HG03159 (cell line): ENCODE results near the gene PPP1R26.
"Not testable (repeated sequence)": the region's sequence is repeated elsewhere in the genome, so short reads cannot be mapped to it uniquely, and the experiment has no call there.

ENCODE experiments used
- ATAC-seq: cut with Tn5 transposase; IDR thresholded peaks from one replicate; pipeline ENCODE4 v1.9.1; 2021; ENCODE audit warnings: mild to moderate bottlenecking, moderate library complexity; ENCODE audit not compliant: unreplicated experiment

Gene PPP1R26

GRCh38 chr9:135535631-135536030 is 56.0 kb downstream of the PPP1R26 start:
- not testable (repeated sequence) for ATAC-seq

DNA sequence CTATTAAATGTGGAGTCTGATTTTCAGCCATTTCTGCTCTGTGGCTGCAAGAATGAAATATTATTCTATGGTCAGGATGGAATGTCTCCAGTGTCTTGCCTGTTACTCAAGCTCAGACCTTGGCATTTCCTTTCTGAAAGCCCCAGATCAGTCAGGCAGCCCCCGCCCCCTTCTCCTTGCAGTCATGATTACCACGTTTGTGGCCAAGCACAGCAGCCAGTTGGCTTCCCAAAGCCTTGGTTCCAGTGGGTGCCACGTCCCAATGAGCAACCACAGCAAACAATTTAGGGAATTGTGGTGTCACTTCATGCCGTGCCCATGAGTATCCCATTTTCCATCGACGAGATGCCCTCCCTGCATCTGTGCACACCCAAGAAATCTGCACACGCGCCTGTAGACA is 56.6 kb downstream of the PPP1R26 start:
- no peak for ATAC-seq
